ENCODE results near the gene UQCRHL.

DNA sequence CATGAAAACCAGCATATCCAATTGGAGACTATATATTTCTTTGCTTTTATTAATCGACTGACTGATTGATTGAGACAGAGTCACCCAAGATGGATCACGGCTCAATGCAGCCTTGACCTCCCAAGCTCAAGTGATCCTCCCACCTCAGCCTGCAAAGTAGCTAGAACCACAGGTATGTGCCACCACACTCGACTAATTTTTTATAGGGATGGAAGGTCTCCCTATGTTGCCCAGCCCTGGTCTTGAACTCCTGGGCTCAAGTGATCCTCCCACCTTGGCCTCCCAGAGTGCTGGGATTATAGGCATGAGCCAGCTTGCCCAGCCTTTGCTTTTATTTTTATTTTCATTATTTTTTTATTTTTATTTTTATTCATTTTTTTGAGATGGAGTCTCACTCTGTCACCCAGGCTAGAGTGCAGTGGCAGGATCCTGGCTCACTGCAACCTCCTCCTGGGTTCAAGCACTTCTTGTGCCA is 45.4 kb upstream of the UQCRHL start:
- TF ChIP-seq, protein P1, sequence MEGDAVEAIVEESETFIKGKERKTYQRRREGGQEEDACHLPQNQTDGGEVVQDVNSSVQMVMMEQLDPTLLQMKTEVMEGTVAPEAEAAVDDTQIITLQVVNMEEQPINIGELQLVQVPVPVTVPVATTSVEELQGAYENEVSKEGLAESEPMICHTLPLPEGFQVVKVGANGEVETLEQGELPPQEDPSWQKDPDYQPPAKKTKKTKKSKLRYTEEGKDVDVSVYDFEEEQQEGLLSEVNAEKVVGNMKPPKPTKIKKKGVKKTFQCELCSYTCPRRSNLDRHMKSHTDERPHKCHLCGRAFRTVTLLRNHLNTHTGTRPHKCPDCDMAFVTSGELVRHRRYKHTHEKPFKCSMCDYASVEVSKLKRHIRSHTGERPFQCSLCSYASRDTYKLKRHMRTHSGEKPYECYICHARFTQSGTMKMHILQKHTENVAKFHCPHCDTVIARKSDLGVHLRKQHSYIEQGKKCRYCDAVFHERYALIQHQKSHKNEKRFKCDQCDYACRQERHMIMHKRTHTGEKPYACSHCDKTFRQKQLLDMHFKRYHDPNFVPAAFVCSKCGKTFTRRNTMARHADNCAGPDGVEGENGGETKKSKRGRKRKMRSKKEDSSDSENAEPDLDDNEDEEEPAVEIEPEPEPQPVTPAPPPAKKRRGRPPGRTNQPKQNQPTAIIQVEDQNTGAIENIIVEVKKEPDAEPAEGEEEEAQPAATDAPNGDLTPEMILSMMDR (conservative IDR thresholded peaks at IDR 0.05; ENCODE audit: low read depth, low read length): no peak
- TF ChIP-seq EZH2 (IDR thresholded peaks at IDR 0.05; ENCODE audit: low read length, unreplicated experiment): no peak

Data from PC-3 (cell line).